ENCODE results near the gene BASP1.
"Not testable (repeated sequence)": the region's sequence is repeated elsewhere in the genome, so short reads cannot be mapped to it uniquely, and the experiment has no call there.

The BASP1 gene

GRCh38 chr5:17319095-17319494 lies 101.7 kb downstream of the BASP1 start:
- DNase-seq (ENCODE audit: low read depth), result not testable (repeated sequence)

- no peak for DNase-seq (ENCODE audit: low read depth)
Measured at GRCh38 chr5:17325770-17326599, 108.6 kb downstream of the BASP1 start.
